Neural cell (in vitro differentiated cells): Measurements from ENCODE around the gene CSF2. TPM values are rescaled to one million over a fixed set of nuclear protein-coding genes. Genes with fewer than 3 reads are reported as not detected.
A peak's percentile ranks its signal among the peaks of the same experiment; 100 is the strongest.

ENCODE experiments used
- H2AFZ ChIP-seq: fragments of 200-600, 300-800 bp; sonication (generic), shearing (Covaris generic); 2 replicates; pipeline ENCODE4 v1.6.0; 2014; ENCODE audit warnings: low read depth, mild to moderate bottlenecking, antibody characterized with exemption, low read length, moderate library complexity
- H3F3A ChIP-seq: fragments of 200-600 bp; shearing (Covaris generic); 2 replicates; pipeline ENCODE4 v1.6.1; 2016; ENCODE audit warnings: mild to moderate bottlenecking, moderate library complexity, mixed read lengths, antibody characterized with exemption, low read length; ENCODE audit not compliant: insufficient read depth, poor library complexity, severe bottlenecking
- H3K27ac ChIP-seq: fragments of 200-600, 300-800 bp; sonication (generic), shearing (Covaris generic); 2 replicates; pipeline ENCODE4 v1.5.1; 2014; ENCODE audit warnings: mild to moderate bottlenecking, low read length, moderate library complexity
- H3K27me3 ChIP-seq: fragments of 300-800, 200-600 bp; sonication (generic), shearing (Covaris generic); 2 replicates; pipeline ENCODE4 v1.6.0; 2014; ENCODE audit warnings: mild to moderate bottlenecking, low read depth, low read length, moderate library complexity; ENCODE audit not compliant: insufficient read depth
- H3K36me3 ChIP-seq: fragments of 300-800, 200-600 bp; sonication (generic), shearing (Covaris generic); 2 replicates; pipeline ENCODE4 v1.5.1; 2014; ENCODE audit warnings: mild to moderate bottlenecking, antibody characterized with exemption, low read length, moderate library complexity; ENCODE audit not compliant: insufficient read depth
- H3K4me2 ChIP-seq: fragments of 300-800, 200-600 bp; sonication (generic), shearing (Covaris generic); 2 replicates; pipeline ENCODE4 v1.6.0; 2014; ENCODE audit warnings: mild to moderate bottlenecking, low read length
- H3K4me3 ChIP-seq: fragments of 300-800, 200-600 bp; sonication (generic), shearing (Covaris generic); 2 replicates; pipeline ENCODE4 v1.5.1; 2014; ENCODE audit warnings: mild to moderate bottlenecking, low read length, moderate library complexity
- H3K79me2 ChIP-seq: fragments of 200-600 bp; shearing (Covaris generic); replicated peaks from 2 replicates; pipeline ENCODE4 v1.6.0; 2014; ENCODE audit warnings: mild to moderate bottlenecking, low read length, moderate library complexity; ENCODE audit not compliant: insufficient read depth
- H3K9ac ChIP-seq: fragments of 300-800, 200-600 bp; sonication (generic), shearing (Covaris generic); 2 replicates; pipeline ENCODE4 v1.6.1; 2016; ENCODE audit warnings: mild to moderate bottlenecking, low read length, mixed read lengths
- H3K9me2 ChIP-seq: fragments of 200-600 bp; shearing (Covaris generic); 2 replicates; pipeline ENCODE4 v1.6.1; 2016; ENCODE audit warnings: mild to moderate bottlenecking, low read length, mixed read lengths; ENCODE audit not compliant: insufficient read depth
- H3K9me3 ChIP-seq: fragments of 200-600, 300-800 bp; sonication (generic), shearing (Covaris generic); 2 replicates; pipeline ENCODE4 v1.6.1; 2016; ENCODE audit warnings: mild to moderate bottlenecking, mixed run types, low read length, moderate library complexity, mixed read lengths
- H4K20me1 ChIP-seq: fragments of 200-600 bp; shearing (Covaris generic); 2 replicates; pipeline ENCODE4 v1.6.1; 2016; ENCODE audit warnings: mild to moderate bottlenecking, mixed run types; ENCODE audit not compliant: insufficient read depth
- CTCF ChIP-seq: fragments of 450-650 bp; IDR thresholded peaks from 2 replicates; pipeline ENCODE4 v1.5.1; 2014; ENCODE audit warnings: antibody characterized with exemption, mild to moderate bottlenecking, moderate library complexity; ENCODE audit not compliant: poor library complexity, severe bottlenecking
- EP300 ChIP-seq: fragments of 450-650 bp; conservative IDR thresholded peaks from 2 replicates; pipeline ENCODE4 v1.6.1; 2014; ENCODE audit warnings: antibody characterized with exemption, mild to moderate bottlenecking, moderate library complexity; ENCODE audit not compliant: poor library complexity, severe bottlenecking
- MXI1 ChIP-seq: fragments of 450-650 bp; conservative IDR thresholded peaks from 2 replicates; pipeline ENCODE4 v1.6.1; 2014; ENCODE audit warnings: antibody characterized with exemption, mild to moderate bottlenecking; ENCODE audit not compliant: poor library complexity, severe bottlenecking
- POLR2AphosphoS5 ChIP-seq: IDR thresholded peaks from 2 replicates; pipeline ENCODE4 v1.6.1; 2012
- RAD21 ChIP-seq: fragments of 450-650 bp; conservative IDR thresholded peaks from 2 replicates; pipeline ENCODE4 v1.6.1; 2014; ENCODE audit warnings: antibody characterized with exemption, mild to moderate bottlenecking, moderate library complexity
- REST ChIP-seq: IDR thresholded peaks from 2 replicates; pipeline ENCODE4 v1.6.1; 2012; ENCODE audit warnings: borderline replicate concordance
- SMC3 ChIP-seq: fragments of 450-650 bp; conservative IDR thresholded peaks from 2 replicates; pipeline ENCODE4 v1.6.1; 2014; ENCODE audit warnings: antibody characterized with exemption, mild to moderate bottlenecking, moderate library complexity; ENCODE audit not compliant: poor library complexity
- TAF1 ChIP-seq: IDR thresholded peaks from 2 replicates; pipeline ENCODE4 v1.6.1; 2012; ENCODE audit warnings: low read depth
- polyA plus RNA-seq: library from polyadenylated mRNA; depleted of rRNA; stranded (reverse); fragments of >200 nt; gene quantifications from 2 replicates; pipeline ENCODE4 v1.2.3, GENCODE V29; 2014

Gene CSF2
- polyA plus RNA-seq, 1 donor from 2014 or later, result not detected

- no peak for TF ChIP-seq EP300
- no peak for TF ChIP-seq TAF1
Observed at GRCh38 chr5:132100672-132101261, 27.2 kb downstream of the CSF2 start.

GRCh38 chr5:132101385-132101880 is 27.8 kb downstream of the CSF2 start:
- H3F3A ChIP-seq, result peaks cover 9% of the 10 kb centered on the region
- TF ChIP-seq SMC3, result no peak
- no peak for TF ChIP-seq EP300
- no peak for TF ChIP-seq CTCF
- no peak for TF ChIP-seq REST
- TF ChIP-seq MXI1, result no peak
- TF ChIP-seq TAF1, result no peak
- TF ChIP-seq RAD21, result no peak
- TF ChIP-seq POLR2AphosphoS5, result no peak
- H3K79me2 ChIP-seq, result no peaks in the 10 kb centered on the region
- no peak overlapping the region for H3K27ac ChIP-seq
- H2AFZ ChIP-seq, result no peak overlapping the region
- H3K9ac ChIP-seq, result no peak overlapping the region
- H3K27me3 ChIP-seq, result no peaks in the 10 kb centered on the region
- no peaks in the 10 kb centered on the region for H3K9me3 ChIP-seq
- no peak overlapping the region for H3K4me3 ChIP-seq
- H3K36me3 ChIP-seq, result no peaks in the 10 kb centered on the region
- H4K20me1 ChIP-seq, result no peaks in the 10 kb centered on the region
- no peak overlapping the region for H3K4me2 ChIP-seq
- H3K9me2 ChIP-seq, result no peaks in the 10 kb centered on the region

More at GRCh38 chr5:132100672-132101261, 27.2 kb downstream of the CSF2 start:
- no peak overlapping the region for H3K9ac ChIP-seq
- peak overlapping the region; percentile 89 for H3K27ac ChIP-seq
- no peaks in the 10 kb centered on the region for H3K79me2 ChIP-seq
- H3K27me3 ChIP-seq, result no peaks in the 10 kb centered on the region
- no peaks in the 10 kb centered on the region for H4K20me1 ChIP-seq
- H3K9me3 ChIP-seq, result no peaks in the 10 kb centered on the region
- no peak overlapping the region for H3K4me2 ChIP-seq
- H2AFZ ChIP-seq, result no peak overlapping the region
- H3K9me2 ChIP-seq, result no peaks in the 10 kb centered on the region
- H3F3A ChIP-seq, result peaks cover 9% of the 10 kb centered on the region
- H3K36me3 ChIP-seq, result no peaks in the 10 kb centered on the region
- H3K4me3 ChIP-seq, result no peak overlapping the region
